GM18502 (cell line): ENCODE results near the gene CSNK1G1.
"Not testable (repeated sequence)": the region's sequence is repeated elsewhere in the genome, so short reads cannot be mapped to it uniquely, and the experiment has no call there.

Experiments used
- ATAC-seq: cut with Tn5 transposase; IDR thresholded peaks from one replicate; pipeline ENCODE4 v1.9.1; 2021; ENCODE audit warnings: mild to moderate bottlenecking; ENCODE audit not compliant: unreplicated experiment, poor library complexity

Gene CSNK1G1

GRCh38 chr15:64143276-64143675 lies 212.7 kb downstream of the CSNK1G1 start:
- no peak for ATAC-seq

- no peak for ATAC-seq
Observed at GRCh38 chr15:64141798-64142512, 214.0 kb downstream of the CSNK1G1 start.

GRCh38 chr15:64138331-64138941 lies 217.5 kb downstream of the CSNK1G1 start:
- ATAC-seq, result no peak

GRCh38 chr15:64137226-64137833 lies 218.6 kb downstream of the CSNK1G1 start:
- ATAC-seq, result no peak

- no peak for ATAC-seq
Observed at GRCh38 chr15:64136347-64136746, 219.6 kb downstream of the CSNK1G1 start.

- no peak for ATAC-seq
Observed at GRCh38 chr15:64134345-64134829, 221.6 kb downstream of the CSNK1G1 start.

GRCh38 chr15:64133623-64134344 lies 222.2 kb downstream of the CSNK1G1 start:
- no peak for ATAC-seq

GRCh38 chr15:64132217-64132616 lies 223.8 kb downstream of the CSNK1G1 start:
- ATAC-seq, result no peak

- no peak for ATAC-seq
Observed at GRCh38 chr15:64131547-64131946, 224.4 kb downstream of the CSNK1G1 start.

GRCh38 chr15:64130159-64130558 lies 225.8 kb downstream of the CSNK1G1 start:
- ATAC-seq, result no peak

GRCh38 chr15:64127521-64128270 lies 228.3 kb downstream of the CSNK1G1 start:
- no peak for ATAC-seq

GRCh38 chr15:64125978-64126377 lies 230.0 kb downstream of the CSNK1G1 start:
- ATAC-seq, result no peak

- no peak for ATAC-seq
Observed at GRCh38 chr15:64122936-64123351, 233.0 kb downstream of the CSNK1G1 start.

- no peak for ATAC-seq
Observed at GRCh38 chr15:64122444-64122843, 233.5 kb downstream of the CSNK1G1 start.

- ATAC-seq, result no peak
Observed at GRCh38 chr15:64121614-64122013, 234.4 kb downstream of the CSNK1G1 start.

- ATAC-seq, result not testable (repeated sequence)
Observed at GRCh38 chr15:64120322-64120721, 235.7 kb downstream of the CSNK1G1 start.

GRCh38 chr15:64117759-64118487 lies 238.1 kb downstream of the CSNK1G1 start:
- no peak for ATAC-seq
